SK-N-SH treated with all-trans-retinoic acid at 6 μM for 48 hours (cell line): ENCODE data around the gene ZMIZ1.
A peak's percentile ranks its signal among the peaks of the same experiment; 100 is the strongest.

Source experiments
- ATAC-seq: fragments of 200-7000 bp; cut with Tn5 transposase; 3 replicates; pipeline ENCODE4 v1.9.1; 2020; ENCODE audit warnings: mild to moderate bottlenecking, moderate library complexity
- ARNTL ChIP-seq: fragments of 450-650 bp; formaldehyde crosslinking; IDR thresholded peaks from 2 replicates; pipeline ENCODE4 v1.5.0; 2020; ENCODE audit warnings: low read depth, mild to moderate bottlenecking, moderate library complexity, borderline replicate concordance
- BACH2 ChIP-seq: fragments of 250-450 bp; sonication (Bioruptor Pico); IDR thresholded peaks from 2 replicates; pipeline ENCODE4 v1.9.0; 2021; ENCODE audit warnings: mild to moderate bottlenecking, borderline replicate concordance
- CSDC2 ChIP-seq: fragments of 250-450 bp; sonication (Bioruptor Pico); IDR thresholded peaks from 2 replicates; pipeline ENCODE4 v1.5.0; 2020; ENCODE audit warnings: mild to moderate bottlenecking, moderate library complexity
- ESRRG ChIP-seq: fragments of 250-450 bp; sonication (Bioruptor Pico); IDR thresholded peaks from 2 replicates; pipeline ENCODE4 v1.6.1; 2021; ENCODE audit warnings: mild to moderate bottlenecking
- GLIS3 ChIP-seq: fragments of 250-450 bp; sonication (Bioruptor Pico); IDR thresholded peaks from 2 replicates; pipeline ENCODE4 v1.5.0; 2020; ENCODE audit warnings: mild to moderate bottlenecking, moderate library complexity
- ISL1 ChIP-seq: fragments of 250-450 bp; sonication (Bioruptor Pico); IDR thresholded peaks from 2 replicates; pipeline ENCODE4 v2.1.2; 2022; ENCODE audit warnings: mild to moderate bottlenecking, moderate library complexity
- OSR1 ChIP-seq: fragments of 250-450 bp; sonication (Bioruptor Pico); IDR thresholded peaks from 2 replicates; pipeline ENCODE4 v1.8.0; 2022; ENCODE audit warnings: moderate library complexity, mild to moderate bottlenecking, inconsistent platforms
- PPARA ChIP-seq: fragments of 250-450 bp; sonication (Bioruptor Pico); IDR thresholded peaks from 2 replicates; pipeline ENCODE4 v1.5.0; 2020; ENCODE audit warnings: mild to moderate bottlenecking, borderline replicate concordance
- RARB ChIP-seq: fragments of 250-450 bp; sonication (Bioruptor Pico); IDR thresholded peaks from 2 replicates; pipeline ENCODE4 v1.8.0; 2021; ENCODE audit warnings: mild to moderate bottlenecking, moderate library complexity
- SNAI2 ChIP-seq: fragments of 250-450 bp; sonication (Bioruptor Pico); IDR thresholded peaks from 2 replicates; pipeline ENCODE4 v1.5.0; 2020; ENCODE audit warnings: mild to moderate bottlenecking, moderate library complexity
- TCF4 ChIP-seq: fragments of 250-450 bp; sonication (Bioruptor Pico); IDR thresholded peaks from 2 replicates; pipeline ENCODE4 v1.8.0; 2021; ENCODE audit warnings: mild to moderate bottlenecking, moderate library complexity, borderline replicate concordance
- TOX ChIP-seq: fragments of 250-450 bp; sonication (Bioruptor Pico); IDR thresholded peaks from 2 replicates; pipeline ENCODE4 v1.8.0; 2021; ENCODE audit warnings: mild to moderate bottlenecking, moderate library complexity, borderline replicate concordance
- ZC3H10 ChIP-seq: fragments of 250-450 bp; sonication (Bioruptor Pico); IDR thresholded peaks from 2 replicates; pipeline ENCODE4 v1.5.1; 2021; ENCODE audit warnings: mild to moderate bottlenecking, moderate library complexity
- ZFP3 ChIP-seq: fragments of 250-450 bp; sonication (Bioruptor Pico); IDR thresholded peaks from 2 replicates; pipeline ENCODE4 v1.5.0; 2020; ENCODE audit warnings: mild to moderate bottlenecking, moderate library complexity
- ZFP30 ChIP-seq: fragments of 450-650 bp; formaldehyde crosslinking; IDR thresholded peaks from 2 replicates; pipeline ENCODE4 v1.5.0; 2022; ENCODE audit warnings: mild to moderate bottlenecking, moderate library complexity
- ZNF565 ChIP-seq: fragments of 450-650 bp; formaldehyde crosslinking; conservative IDR thresholded peaks from 2 replicates; pipeline ENCODE4 v1.5.0; 2020; ENCODE audit warnings: low read depth, mild to moderate bottlenecking, moderate library complexity
- ZNF70 ChIP-seq: fragments of 450-650 bp; formaldehyde crosslinking; IDR thresholded peaks from 2 replicates; pipeline ENCODE4 v1.5.0; 2020; ENCODE audit warnings: mild to moderate bottlenecking, moderate library complexity
- ZNF8 ChIP-seq: fragments of 450-650 bp; formaldehyde crosslinking; IDR thresholded peaks from 2 replicates; pipeline ENCODE4 v1.5.0; 2020; ENCODE audit warnings: mild to moderate bottlenecking, moderate library complexity
- TF ChIP-seq, protein P1 (sequence below): fragments of 250-450 bp; sonication (Bioruptor Pico); IDR thresholded peaks from 2 replicates; pipeline ENCODE4 v1.5.1; 2020; ENCODE audit warnings: low read depth, mild to moderate bottlenecking, moderate library complexity
- TF ChIP-seq, protein P2 (sequence below): fragments of 250-450 bp; sonication (Bioruptor Pico); IDR thresholded peaks from 2 replicates; pipeline ENCODE4 v1.5.0; 2020; ENCODE audit warnings: mild to moderate bottlenecking, moderate library complexity
- TF ChIP-seq, protein P3 (sequence below): fragments of 250-450 bp; sonication (Bioruptor Pico); IDR thresholded peaks from 2 replicates; pipeline ENCODE4 v1.8.0; 2020; ENCODE audit warnings: mild to moderate bottlenecking, moderate library complexity, borderline replicate concordance
- TF ChIP-seq, protein P4 (sequence below): fragments of 250-450 bp; sonication (Bioruptor Pico); IDR thresholded peaks from 2 replicates; pipeline ENCODE4 v1.5.1; 2021; ENCODE audit warnings: mild to moderate bottlenecking, moderate library complexity

Gene ZMIZ1

DNA sequence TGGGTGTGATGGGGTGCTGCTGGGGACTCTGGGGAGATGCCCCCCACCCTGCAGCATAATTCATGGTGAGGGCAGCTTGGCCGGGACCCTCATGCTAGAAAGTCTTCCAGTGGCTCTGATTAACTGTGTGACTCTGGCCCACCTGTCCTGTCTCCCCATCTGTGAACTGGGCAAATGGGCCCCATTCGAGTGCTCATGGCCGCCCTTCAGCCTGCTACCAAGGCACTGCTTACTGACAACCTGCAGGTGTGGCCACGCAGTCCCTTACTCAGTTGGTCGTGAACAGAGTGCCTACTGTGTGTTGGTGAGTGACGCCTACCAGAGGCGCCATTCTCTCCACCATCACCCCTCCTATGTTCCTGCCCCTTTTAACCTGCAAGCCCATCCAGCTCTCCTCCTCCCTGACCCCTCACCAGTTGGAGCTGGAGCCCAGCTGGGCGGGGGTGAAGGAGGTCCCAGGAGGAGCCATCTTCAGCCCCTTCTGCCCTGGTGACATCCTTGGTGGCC is 109.4 kb downstream of the ZMIZ1 start:
- TF ChIP-seq OSR1 (CRISPR knock-in tag) (no peak), GLIS3 (CRISPR knock-in tag) (no peak), PPARA (no peak), SNAI2 (CRISPR knock-in tag) (no peak)
- no peak for ATAC-seq

DNA sequence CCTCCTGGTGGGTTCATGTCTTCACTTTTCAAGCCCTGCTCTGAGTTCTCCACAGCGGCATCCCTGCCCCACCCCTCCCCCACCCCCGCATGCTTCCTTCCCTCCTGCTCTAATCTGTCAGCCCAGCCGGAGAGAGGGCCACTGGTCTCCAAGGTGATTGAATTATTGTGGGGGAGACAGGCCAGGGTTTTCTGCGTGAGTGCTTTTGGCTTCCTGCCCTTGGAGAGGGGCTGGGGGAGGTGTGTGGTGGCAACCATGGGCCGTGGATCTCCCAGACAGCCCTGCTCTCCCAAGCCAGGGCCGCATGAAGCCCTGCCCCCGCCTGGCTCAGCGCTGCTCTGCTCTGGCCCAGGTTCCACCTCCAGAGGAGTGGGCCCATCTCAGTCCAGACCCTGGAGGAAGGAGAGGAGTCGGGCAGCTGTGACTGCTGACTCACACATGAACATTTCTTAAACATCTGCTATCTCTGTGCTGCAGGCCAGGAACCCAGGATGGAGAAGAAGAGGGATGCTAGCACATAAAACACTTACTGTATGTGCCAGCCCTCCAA is 109.9 kb downstream of the ZMIZ1 start:
- TF ChIP-seq ZC3H10 (CRISPR knock-in tag) (no peak), ISL1 (CRISPR knock-in tag) (peak; percentile 33), CSDC2 (CRISPR knock-in tag) (0 out of 2 replicates have a peak, but pooled peaks have one; percentile 58), TOX (CRISPR knock-in tag) (no peak), ZNF8 (CRISPR knock-in tag) (peak; percentile 42), ZFP3 (0 out of 2 replicates have a peak, but pooled peaks have one; percentile 34), PPARA (no peak), ZFP30 (CRISPR knock-in tag) (no peak)
- TF ChIP-seq, protein P1, sequence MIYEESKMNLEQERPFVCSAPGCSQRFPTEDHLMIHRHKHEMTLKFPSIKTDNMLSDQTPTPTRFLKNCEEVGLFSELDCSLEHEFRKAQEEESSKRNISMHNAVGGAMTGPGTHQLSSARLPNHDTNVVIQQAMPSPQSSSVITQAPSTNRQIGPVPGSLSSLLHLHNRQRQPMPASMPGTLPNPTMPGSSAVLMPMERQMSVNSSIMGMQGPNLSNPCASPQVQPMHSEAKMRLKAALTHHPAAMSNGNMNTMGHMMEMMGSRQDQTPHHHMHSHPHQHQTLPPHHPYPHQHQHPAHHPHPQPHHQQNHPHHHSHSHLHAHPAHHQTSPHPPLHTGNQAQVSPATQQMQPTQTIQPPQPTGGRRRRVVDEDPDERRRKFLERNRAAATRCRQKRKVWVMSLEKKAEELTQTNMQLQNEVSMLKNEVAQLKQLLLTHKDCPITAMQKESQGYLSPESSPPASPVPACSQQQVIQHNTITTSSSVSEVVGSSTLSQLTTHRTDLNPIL (CRISPR knock-in tag), result no peak
- TF ChIP-seq, protein P2, sequence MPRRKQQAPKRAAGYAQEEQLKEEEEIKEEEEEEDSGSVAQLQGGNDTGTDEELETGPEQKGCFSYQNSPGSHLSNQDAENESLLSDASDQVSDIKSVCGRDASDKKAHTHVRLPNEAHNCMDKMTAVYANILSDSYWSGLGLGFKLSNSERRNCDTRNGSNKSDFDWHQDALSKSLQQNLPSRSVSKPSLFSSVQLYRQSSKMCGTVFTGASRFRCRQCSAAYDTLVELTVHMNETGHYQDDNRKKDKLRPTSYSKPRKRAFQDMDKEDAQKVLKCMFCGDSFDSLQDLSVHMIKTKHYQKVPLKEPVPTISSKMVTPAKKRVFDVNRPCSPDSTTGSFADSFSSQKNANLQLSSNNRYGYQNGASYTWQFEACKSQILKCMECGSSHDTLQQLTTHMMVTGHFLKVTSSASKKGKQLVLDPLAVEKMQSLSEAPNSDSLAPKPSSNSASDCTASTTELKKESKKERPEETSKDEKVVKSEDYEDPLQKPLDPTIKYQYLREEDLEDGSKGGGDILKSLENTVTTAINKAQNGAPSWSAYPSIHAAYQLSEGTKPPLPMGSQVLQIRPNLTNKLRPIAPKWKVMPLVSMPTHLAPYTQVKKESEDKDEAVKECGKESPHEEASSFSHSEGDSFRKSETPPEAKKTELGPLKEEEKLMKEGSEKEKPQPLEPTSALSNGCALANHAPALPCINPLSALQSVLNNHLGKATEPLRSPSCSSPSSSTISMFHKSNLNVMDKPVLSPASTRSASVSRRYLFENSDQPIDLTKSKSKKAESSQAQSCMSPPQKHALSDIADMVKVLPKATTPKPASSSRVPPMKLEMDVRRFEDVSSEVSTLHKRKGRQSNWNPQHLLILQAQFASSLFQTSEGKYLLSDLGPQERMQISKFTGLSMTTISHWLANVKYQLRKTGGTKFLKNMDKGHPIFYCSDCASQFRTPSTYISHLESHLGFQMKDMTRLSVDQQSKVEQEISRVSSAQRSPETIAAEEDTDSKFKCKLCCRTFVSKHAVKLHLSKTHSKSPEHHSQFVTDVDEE (CRISPR knock-in tag), result peak; percentile 88
- peak; percentile 70 for ATAC-seq

DNA sequence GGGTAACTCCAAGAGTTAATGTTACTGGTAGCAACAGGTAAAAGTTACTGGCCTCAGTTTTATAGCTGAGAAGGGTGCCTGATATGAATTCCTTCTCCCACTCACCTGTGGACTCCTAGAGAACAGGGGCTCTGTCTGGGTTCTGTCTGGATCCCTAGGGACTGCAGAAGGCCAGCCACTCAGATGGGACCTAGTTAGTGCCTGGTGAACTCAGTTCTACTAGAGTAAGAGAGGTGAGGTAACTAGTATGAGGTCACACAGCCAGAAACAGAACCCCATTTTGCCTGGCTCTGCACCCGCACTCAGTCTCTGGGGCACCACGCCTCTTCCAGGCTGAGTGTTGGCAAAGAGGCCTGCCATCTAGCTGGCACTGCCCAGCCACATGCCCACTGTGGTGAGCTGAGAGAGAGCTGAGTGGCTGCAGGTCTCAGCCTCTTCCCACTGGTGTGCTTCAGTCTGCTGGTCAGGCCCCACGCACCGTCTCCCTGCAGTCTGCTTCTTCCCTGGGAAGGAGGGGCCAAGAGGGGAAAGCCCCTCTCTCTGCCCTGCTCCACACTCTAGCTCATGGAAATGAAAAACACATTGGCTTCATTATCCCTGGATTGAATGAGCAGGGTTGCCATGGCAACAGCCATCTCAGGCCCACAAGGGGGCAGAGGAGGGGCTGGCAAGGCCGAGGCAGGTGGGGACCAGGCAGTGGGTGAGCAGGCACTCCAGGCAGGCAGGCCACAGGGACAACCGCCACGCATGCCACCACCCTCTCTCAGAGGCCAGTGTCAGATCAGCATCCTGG is 110.6 kb downstream of the ZMIZ1 start:
- peak; percentile 37 for ATAC-seq
- TF ChIP-seq ZFP3, result no peak
- TF ChIP-seq CSDC2 (CRISPR knock-in tag), result no peak
- 0 out of 2 replicates have a peak, but pooled peaks have one; percentile 11 for TF ChIP-seq ZNF565
- no peak for TF ChIP-seq SNAI2 (CRISPR knock-in tag)
- TF ChIP-seq PPARA, result no peak
- TF ChIP-seq TOX (CRISPR knock-in tag), result no peak
- TF ChIP-seq TCF4 (CRISPR knock-in tag), result peak; percentile 54; the same call in 1 of the 2 replicates

DNA sequence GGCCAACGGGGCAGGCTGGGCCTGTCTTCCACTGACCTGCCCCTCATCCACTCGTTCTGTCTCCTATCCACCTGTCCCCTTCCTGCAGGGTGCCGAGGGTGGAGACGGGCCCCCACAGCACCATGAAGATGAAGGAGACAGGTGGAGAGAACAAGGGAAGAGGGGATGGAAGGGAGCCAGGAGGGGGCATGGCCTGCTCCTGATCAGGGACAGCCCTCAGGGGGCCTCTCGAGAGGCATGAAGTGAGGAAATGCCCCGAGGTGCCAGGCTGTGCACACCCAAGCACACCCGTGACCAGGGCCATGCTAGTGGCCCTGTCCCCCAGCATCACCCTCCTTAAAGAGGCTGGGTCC is 111.2 kb downstream of the ZMIZ1 start:
- no peak for ATAC-seq
- TF ChIP-seq ARNTL (CRISPR knock-in tag), result no peak
- TF ChIP-seq PPARA, result no peak
- no peak for TF ChIP-seq SNAI2 (CRISPR knock-in tag)
- no peak for TF ChIP-seq ZC3H10 (CRISPR knock-in tag)
- no peak for TF ChIP-seq RARB
- TF ChIP-seq OSR1 (CRISPR knock-in tag), result no peak
- TF ChIP-seq TCF4 (CRISPR knock-in tag), result no peak
- TF ChIP-seq ZNF70 (CRISPR knock-in tag), result no peak
- no peak for TF ChIP-seq BACH2 (CRISPR knock-in tag)
- TF ChIP-seq, protein P3, sequence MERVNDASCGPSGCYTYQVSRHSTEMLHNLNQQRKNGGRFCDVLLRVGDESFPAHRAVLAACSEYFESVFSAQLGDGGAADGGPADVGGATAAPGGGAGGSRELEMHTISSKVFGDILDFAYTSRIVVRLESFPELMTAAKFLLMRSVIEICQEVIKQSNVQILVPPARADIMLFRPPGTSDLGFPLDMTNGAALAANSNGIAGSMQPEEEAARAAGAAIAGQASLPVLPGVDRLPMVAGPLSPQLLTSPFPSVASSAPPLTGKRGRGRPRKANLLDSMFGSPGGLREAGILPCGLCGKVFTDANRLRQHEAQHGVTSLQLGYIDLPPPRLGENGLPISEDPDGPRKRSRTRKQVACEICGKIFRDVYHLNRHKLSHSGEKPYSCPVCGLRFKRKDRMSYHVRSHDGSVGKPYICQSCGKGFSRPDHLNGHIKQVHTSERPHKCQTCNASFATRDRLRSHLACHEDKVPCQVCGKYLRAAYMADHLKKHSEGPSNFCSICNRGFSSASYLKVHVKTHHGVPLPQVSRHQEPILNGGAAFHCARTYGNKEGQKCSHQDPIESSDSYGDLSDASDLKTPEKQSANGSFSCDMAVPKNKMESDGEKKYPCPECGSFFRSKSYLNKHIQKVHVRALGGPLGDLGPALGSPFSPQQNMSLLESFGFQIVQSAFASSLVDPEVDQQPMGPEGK (CRISPR knock-in tag), result no peak
- no peak for TF ChIP-seq ZNF8 (CRISPR knock-in tag)
- TF ChIP-seq ISL1 (CRISPR knock-in tag), result no peak
- no peak for TF ChIP-seq ESRRG (CRISPR knock-in tag)
- no peak for TF ChIP-seq ZFP3
- no peak for TF ChIP-seq ZNF565
- no peak for TF ChIP-seq CSDC2 (CRISPR knock-in tag)
- TF ChIP-seq, protein P4, sequence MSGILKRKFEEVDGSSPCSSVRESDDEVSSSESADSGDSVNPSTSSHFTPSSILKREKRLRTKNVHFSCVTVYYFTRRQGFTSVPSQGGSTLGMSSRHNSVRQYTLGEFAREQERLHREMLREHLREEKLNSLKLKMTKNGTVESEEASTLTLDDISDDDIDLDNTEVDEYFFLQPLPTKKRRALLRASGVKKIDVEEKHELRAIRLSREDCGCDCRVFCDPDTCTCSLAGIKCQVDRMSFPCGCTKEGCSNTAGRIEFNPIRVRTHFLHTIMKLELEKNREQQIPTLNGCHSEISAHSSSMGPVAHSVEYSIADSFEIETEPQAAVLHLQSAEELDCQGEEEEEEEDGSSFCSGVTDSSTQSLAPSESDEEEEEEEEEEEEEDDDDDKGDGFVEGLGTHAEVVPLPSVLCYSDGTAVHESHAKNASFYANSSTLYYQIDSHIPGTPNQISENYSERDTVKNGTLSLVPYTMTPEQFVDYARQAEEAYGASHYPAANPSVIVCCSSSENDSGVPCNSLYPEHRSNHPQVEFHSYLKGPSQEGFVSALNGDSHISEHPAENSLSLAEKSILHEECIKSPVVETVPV (CRISPR knock-in tag), result no peak
- TF ChIP-seq, protein P1 (CRISPR knock-in tag), result no peak
